HG03558 (cell line): ENCODE measurements around the gene ASB9.

ENCODE experiments used
- ATAC-seq: cut with Tn5 transposase; IDR thresholded peaks from one replicate; pipeline ENCODE4 v1.9.1; 2021; ENCODE audit warnings: moderate number of reproducible peaks; ENCODE audit not compliant: unreplicated experiment; ENCODE audit errors: extremely low read depth

The ASB9 gene

DNA sequence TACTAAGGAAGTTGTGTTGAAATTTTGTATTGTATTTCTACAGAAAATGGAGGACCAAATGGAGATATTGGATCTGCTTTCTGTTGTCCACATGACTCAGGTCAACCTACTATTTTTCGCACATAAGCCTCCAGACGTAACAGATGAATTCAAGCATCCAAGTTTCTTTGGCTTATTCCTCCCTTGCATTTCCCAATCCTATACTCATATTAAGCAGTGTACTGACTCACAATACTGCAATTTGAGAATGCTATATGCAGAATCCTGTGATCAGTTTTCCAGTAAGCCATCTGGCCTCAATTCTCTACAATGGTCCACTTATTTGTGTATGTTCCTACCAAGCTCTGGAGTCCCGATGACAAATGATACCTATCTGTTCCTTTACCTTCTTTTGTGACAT, 75.7 kb downstream of the ASB9 start:
- ATAC-seq: no peak
